ENCODE measurements around the gene P2RX3.

The P2RX3 gene

DNA sequence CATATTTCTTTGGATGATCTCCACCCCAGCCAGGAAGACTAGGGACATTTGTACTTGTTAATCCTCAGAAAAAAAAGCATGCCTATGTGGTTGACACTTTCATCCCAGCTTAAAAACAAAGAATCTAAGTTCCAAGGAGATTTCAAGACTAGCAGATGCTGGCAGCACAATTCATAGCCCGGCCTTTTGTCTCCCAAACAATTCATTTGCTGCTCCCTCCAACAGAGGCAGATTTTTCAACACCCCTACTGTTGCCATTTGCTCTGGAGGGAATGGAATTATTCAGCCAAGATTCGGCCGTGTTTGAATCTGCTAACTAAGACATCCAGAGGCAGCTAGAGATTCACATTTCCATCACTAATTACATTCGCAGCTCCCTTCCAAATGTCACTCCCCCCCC lies 15.3 kb downstream of the P2RX3 start:
- ChIA-PET POLR2A (no interaction called here), CTCF (interaction anchor here (0.7 to 2.5 kb wide), 9 partner anchors 9 to 176 kb away, joined by 3 to 13 read pairs (median 5); partner anchors contain the start of gene P2RX3)
- TF ChIP-seq, protein P1, sequence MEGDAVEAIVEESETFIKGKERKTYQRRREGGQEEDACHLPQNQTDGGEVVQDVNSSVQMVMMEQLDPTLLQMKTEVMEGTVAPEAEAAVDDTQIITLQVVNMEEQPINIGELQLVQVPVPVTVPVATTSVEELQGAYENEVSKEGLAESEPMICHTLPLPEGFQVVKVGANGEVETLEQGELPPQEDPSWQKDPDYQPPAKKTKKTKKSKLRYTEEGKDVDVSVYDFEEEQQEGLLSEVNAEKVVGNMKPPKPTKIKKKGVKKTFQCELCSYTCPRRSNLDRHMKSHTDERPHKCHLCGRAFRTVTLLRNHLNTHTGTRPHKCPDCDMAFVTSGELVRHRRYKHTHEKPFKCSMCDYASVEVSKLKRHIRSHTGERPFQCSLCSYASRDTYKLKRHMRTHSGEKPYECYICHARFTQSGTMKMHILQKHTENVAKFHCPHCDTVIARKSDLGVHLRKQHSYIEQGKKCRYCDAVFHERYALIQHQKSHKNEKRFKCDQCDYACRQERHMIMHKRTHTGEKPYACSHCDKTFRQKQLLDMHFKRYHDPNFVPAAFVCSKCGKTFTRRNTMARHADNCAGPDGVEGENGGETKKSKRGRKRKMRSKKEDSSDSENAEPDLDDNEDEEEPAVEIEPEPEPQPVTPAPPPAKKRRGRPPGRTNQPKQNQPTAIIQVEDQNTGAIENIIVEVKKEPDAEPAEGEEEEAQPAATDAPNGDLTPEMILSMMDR (IDR thresholded peaks at IDR 0.05; ENCODE audit: control extremely low read depth, extremely low read depth, low read depth, missing control alignments): no peak
- DNase-seq (ENCODE audit: extremely low spot score): no peak

GRCh38 chr11:57353852-57354251 lies 15.7 kb downstream of the P2RX3 start:
- ChIA-PET POLR2A (no interaction called here), CTCF (interaction anchor here (1.2 to 2.5 kb wide), 6 partner anchors 8 to 175 kb away, joined by 3 to 13 read pairs (median 6); partner anchors contain the start of gene P2RX3)
- TF ChIP-seq, protein P1 (IDR thresholded peaks at IDR 0.05; ENCODE audit: control extremely low read depth, extremely low read depth, low read depth, missing control alignments): no peak
- DNase-seq (ENCODE audit: extremely low spot score): no peak

DNA sequence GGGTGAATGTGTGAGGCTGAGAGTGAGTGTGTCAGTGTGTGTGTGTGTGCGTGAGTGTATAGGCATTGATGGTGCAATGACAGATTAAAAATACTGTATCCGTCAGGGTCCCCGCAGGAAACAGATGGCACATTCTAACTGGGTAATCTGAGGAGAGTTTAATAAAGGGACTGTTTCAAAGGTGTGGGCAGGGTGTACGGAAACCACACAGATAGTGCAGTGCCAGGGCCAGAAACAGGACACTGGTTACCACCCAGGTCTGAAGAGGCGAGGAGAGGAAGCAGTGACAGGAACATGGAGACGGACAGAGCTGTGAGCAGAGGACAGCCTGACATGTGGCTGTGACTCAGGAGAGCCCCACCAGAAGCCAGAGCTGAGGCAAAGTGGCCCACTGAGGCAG lies 16.5 kb downstream of the P2RX3 start:
- TF ChIP-seq, protein P1 (IDR thresholded peaks at IDR 0.05; ENCODE audit: control extremely low read depth, extremely low read depth, low read depth, missing control alignments): no peak
- CTCF ChIA-PET: interaction anchor here (1.0 kb wide), 1 partner anchor 9 kb away, joined by 3 read pairs; no protein-coding TSS in a partner anchor

DNA sequence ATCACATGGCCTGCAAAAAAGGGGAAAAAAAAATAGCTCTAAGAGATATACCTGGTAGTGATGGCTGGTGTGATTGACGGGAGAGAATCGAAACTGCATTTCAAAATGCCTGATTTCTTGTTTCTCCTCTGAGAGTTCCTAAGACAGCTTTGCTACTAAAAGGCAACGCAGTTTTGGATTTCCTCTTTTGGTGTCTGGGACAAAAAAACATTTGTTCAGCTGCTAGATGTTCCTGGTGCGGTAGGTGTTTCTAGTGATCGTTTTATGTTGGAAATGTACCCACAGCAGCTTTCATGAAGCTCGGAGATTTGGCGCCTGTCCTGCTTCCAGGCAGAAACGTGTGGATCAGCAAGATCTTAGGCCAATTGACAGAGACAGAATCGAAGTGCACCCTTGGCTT lies 18.1 kb downstream of the P2RX3 start:
- ChIA-PET CTCF (interaction anchor here (1.7 to 6.2 kb wide), 2 partner anchors 9 to 12 kb away, joined by 4 to 32 read pairs; no protein-coding TSS in a partner anchor), POLR2A (interaction anchor here (0.8 kb wide), 1 partner anchor 23 kb away, joined by 3 read pairs; no protein-coding TSS in a partner anchor)
- DNase-seq (ENCODE audit: extremely low spot score): no peak
- TF ChIP-seq, protein P1 (IDR thresholded peaks at IDR 0.05; ENCODE audit: control extremely low read depth, extremely low read depth, low read depth, missing control alignments): no peak

More for the DNA sequence above, 16.5 kb downstream of the P2RX3 start:
- no peak for DNase-seq (ENCODE audit: extremely low spot score)
- POLR2A ChIA-PET: no interaction called here

DNA sequence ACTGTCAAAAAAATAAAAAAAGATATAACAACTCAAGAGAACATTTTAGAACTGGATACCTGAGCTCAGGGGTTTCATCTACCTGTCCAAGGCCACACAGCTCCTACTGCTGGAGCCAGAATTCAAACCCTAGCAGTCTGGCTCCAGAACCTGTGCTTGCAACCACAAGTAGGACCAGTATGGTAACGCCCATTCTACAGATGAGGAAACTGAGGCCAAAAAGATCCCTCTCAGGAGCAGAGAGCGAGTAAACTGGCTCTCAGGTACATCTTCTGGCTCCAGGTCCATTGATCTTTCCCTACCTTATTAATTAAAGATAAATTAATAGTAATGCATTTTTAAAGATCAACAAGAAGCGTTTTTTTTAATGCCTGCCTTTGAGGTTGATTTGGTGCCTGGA lies 19.2 kb downstream of the P2RX3 start:
- no peak for DNase-seq (ENCODE audit: extremely low spot score)
- TF ChIP-seq, protein P1 (IDR thresholded peaks at IDR 0.05; ENCODE audit: control extremely low read depth, extremely low read depth, low read depth, missing control alignments): no peak
- ChIA-PET CTCF (interaction anchor here (1.1 to 6.2 kb wide), 5 partner anchors 9 to 211 kb away, joined by 3 to 32 read pairs (median 4); partner anchors contain the start of genes P2RX3 and UBE2L6), POLR2A (interaction anchor here (0.5 kb wide), 1 partner anchor 44 kb away, joined by 5 read pairs; no protein-coding TSS in a partner anchor)

- TF ChIP-seq, protein P1 (IDR thresholded peaks at IDR 0.05; ENCODE audit: control extremely low read depth, extremely low read depth, low read depth, missing control alignments): no peak
- DNase-seq (ENCODE audit: extremely low spot score): no peak
Observed at GRCh38 chr11:57357856-57358255, 19.7 kb downstream of the P2RX3 start.

More at GRCh38 chr11:57357856-57358255, 19.7 kb downstream of the P2RX3 start:
- ChIA-PET CTCF (interaction anchor here (1.1 to 6.2 kb wide), 6 partner anchors 8 to 210 kb away, joined by 3 to 32 read pairs (median 3); partner anchors contain the start of genes P2RX3 and UBE2L6), POLR2A (interaction anchor here (0.5 kb wide), 1 partner anchor 43 kb away, joined by 5 read pairs; no protein-coding TSS in a partner anchor)
